Astrocyte of the spinal cord (primary cell): ENCODE data around the gene BMI1.
A peak's percentile ranks its signal among the peaks of the same experiment; 100 is the strongest.

Experiments
- DNase-seq: peaks from one replicate; pipeline ENCODE4 v3.0.0; 2011; ENCODE audit warnings: low read depth, low spot score
- H3K4me3 ChIP-seq: 2 replicates; pipeline ENCODE4 v1.5.1; 2011; ENCODE audit warnings: low read depth, mild to moderate bottlenecking, low read length, moderate library complexity
- in situ Hi-C: cut with HindIII; loops from 2 replicates; pipeline ENCODE4 v1.10.0; 2017; ENCODE audit warnings: low sequenced_read_pairs
- TF ChIP-seq, protein P1 (sequence below): IDR thresholded peaks from 2 replicates; pipeline ENCODE4 v1.5.1; 2012; ENCODE audit warnings: low read depth, mild to moderate bottlenecking, low read length, inconsistent platforms

The BMI1 gene

GRCh38 chr10:22338185-22338900, 17.4 kb downstream of the BMI1 start:
- DNase-seq = no peak
- H3K4me3 ChIP-seq = no peak overlapping the region
- in situ Hi-C loops = no loop called here
- TF ChIP-seq, protein P1, sequence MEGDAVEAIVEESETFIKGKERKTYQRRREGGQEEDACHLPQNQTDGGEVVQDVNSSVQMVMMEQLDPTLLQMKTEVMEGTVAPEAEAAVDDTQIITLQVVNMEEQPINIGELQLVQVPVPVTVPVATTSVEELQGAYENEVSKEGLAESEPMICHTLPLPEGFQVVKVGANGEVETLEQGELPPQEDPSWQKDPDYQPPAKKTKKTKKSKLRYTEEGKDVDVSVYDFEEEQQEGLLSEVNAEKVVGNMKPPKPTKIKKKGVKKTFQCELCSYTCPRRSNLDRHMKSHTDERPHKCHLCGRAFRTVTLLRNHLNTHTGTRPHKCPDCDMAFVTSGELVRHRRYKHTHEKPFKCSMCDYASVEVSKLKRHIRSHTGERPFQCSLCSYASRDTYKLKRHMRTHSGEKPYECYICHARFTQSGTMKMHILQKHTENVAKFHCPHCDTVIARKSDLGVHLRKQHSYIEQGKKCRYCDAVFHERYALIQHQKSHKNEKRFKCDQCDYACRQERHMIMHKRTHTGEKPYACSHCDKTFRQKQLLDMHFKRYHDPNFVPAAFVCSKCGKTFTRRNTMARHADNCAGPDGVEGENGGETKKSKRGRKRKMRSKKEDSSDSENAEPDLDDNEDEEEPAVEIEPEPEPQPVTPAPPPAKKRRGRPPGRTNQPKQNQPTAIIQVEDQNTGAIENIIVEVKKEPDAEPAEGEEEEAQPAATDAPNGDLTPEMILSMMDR = no peak

GRCh38 chr10:22338931-22339330, 18.0 kb downstream of the BMI1 start:
- no peak for DNase-seq
- H3K4me3 ChIP-seq = no peak overlapping the region
- in situ Hi-C loops = no loop called here
- TF ChIP-seq, protein P1 = no peak

- in situ Hi-C loops = no loop called here
- peak overlapping the region; percentile 67 for H3K4me3 ChIP-seq
- TF ChIP-seq, protein P1 = no peak
- no peak for DNase-seq
These were observed 18.9 kb downstream of the BMI1 start for GRCh38 chr10:22339761-22340328.

DNA sequence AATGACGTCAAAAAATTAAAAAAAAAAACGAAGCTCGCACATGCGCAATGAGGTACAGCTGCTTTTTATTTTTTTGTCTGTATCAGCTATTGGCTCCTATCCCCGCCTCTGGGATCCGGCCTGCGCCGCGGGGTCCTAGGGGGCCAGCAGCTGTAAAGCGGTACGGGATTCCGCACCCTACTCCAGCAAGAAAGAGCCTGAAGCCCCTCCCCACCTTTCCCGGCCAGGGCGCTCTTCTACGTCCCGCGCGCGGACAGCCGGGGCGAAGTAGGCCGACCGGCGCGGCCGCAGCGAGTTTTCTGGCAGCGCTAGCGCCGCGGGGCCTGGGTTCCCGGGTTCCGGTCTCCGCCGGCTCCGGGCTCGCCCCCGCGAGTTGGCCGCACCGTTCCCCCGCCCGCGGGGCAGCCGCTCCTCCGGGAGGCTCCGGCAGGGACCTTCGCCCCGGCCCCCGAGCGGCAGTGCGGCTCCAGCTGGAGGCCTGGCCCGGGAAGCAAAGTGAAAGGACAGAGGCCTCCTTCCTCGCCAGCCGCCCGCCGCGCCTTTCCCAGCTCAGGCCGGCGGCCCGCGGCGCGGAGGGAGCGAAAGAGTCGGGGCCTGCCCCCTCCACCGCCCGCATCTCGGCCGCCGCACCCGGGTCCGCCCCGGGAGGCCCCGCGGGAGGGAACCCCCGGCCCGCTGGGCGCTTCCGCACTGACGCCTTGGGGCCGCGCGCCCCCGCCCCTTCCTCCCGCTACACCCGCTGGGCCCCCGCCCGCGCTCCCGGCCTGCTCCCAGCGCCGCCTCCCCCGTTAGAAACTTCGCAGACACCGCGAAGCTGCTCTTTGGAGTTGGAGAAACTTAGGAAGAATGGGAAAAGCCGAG, 19.7 kb downstream of the BMI1 start:
- DNase-seq = peak; percentile 88
- TF ChIP-seq, protein P1 = no peak
- in situ Hi-C loops = no loop called here
- H3K4me3 ChIP-seq = peak overlapping the region; percentile 67

DNA sequence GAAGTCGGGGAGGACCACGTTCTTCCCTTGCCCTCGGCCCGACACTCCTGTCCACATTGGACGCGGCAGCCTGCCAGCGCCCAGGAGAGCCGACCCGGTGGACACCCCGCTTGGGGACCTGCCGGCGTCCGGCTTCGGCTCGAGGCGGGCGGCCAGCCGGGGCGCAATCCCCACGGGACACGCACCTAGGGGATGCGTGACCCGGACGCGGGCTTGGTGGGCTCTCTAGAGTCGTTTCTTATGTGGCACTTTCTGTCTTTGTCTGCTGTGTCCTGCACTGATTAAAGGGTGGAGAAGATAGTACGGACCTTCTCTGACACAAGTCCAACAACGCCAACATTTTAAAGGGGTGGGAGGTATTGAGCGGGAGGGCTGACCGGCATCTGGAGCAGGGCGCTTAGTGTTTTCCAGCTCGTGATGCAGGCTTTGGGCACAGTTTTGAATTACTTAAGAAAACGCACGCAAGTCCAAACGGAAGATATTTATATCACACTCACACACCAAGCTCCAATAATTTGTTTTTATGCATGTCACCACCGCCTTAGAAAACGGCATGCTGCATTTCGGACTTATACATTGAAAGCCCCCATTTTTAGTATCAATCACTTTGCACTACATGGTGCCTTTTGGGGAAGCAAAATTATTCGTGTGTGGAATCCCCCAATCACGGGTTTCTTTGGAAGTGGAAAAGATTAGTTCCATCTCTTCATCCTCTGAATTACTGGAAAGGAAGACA, 20.5 kb downstream of the BMI1 start:
- DNase-seq = no peak
- in situ Hi-C loops = no loop called here
- H3K4me3 ChIP-seq = peak overlapping the region; percentile 67
- TF ChIP-seq, protein P1 = no peak

- TF ChIP-seq, protein P1 = no peak
- no peak overlapping the region for H3K4me3 ChIP-seq
- DNase-seq = no peak
- in situ Hi-C loops = no loop called here
These were observed 21.0 kb downstream of the BMI1 start for GRCh38 chr10:22341926-22342196.
